ENCODE data around the gene PTPRF.

DNA sequence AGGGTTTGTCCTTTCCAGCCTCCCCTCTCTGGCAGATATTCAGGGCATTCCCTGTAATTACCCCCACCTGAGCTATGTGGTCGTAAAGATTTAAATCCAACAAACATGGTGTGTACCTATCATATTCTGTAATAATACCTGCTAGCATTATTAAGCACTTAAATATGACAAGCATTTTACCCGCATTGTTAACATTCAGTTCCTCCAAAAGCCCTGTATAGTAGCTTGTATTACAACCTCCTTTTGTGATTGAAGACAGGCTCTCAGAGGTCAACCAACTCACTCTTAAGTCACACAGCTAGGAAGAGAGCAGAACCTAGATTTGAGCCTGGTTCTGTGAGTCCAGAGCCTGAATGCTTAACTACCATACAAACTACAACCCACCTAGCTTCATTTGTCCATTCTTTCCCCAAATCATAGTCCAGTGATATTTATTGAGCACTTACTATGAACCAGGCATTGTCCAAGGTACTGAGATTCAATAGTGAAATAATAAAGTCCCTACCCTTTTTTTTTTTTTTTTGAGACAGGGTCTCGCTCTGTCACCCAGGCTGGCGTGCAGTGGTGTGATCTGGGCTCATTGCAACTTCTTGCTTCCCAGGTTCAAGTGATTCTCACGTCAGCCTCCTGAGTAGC, 105.4 kb downstream of the PTPRF start:
- TF ChIP-seq, protein P1, sequence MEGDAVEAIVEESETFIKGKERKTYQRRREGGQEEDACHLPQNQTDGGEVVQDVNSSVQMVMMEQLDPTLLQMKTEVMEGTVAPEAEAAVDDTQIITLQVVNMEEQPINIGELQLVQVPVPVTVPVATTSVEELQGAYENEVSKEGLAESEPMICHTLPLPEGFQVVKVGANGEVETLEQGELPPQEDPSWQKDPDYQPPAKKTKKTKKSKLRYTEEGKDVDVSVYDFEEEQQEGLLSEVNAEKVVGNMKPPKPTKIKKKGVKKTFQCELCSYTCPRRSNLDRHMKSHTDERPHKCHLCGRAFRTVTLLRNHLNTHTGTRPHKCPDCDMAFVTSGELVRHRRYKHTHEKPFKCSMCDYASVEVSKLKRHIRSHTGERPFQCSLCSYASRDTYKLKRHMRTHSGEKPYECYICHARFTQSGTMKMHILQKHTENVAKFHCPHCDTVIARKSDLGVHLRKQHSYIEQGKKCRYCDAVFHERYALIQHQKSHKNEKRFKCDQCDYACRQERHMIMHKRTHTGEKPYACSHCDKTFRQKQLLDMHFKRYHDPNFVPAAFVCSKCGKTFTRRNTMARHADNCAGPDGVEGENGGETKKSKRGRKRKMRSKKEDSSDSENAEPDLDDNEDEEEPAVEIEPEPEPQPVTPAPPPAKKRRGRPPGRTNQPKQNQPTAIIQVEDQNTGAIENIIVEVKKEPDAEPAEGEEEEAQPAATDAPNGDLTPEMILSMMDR (IDR thresholded peaks at IDR 0.05), result no peak
- TF ChIP-seq POLR2A (IDR thresholded peaks at IDR 0.05), result no peak

All from lower leg skin (tissue), 3 donors.